ENCODE data around the gene SYNGR1.

DNA sequence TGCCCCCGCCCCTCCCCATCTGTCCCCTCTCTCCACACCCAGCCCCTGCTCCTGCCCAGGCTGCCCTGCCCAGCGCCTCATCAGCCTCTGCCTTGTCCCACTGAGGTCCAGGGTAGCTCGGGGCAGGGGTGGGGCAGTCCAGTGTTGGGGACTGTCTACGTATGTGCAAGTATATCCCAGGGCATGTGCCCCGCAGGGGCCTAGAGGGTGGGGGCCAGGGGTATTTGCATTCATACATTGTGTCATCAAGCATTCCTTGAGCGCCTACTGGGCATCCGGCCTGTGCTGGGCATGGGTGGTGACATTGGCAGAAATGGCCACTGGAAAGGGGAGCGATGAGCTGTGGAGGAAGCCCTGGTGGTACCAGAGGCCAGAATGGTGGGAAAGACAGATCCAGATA is 32.1 kb downstream of the SYNGR1 start:
- TF ChIP-seq, protein P1, sequence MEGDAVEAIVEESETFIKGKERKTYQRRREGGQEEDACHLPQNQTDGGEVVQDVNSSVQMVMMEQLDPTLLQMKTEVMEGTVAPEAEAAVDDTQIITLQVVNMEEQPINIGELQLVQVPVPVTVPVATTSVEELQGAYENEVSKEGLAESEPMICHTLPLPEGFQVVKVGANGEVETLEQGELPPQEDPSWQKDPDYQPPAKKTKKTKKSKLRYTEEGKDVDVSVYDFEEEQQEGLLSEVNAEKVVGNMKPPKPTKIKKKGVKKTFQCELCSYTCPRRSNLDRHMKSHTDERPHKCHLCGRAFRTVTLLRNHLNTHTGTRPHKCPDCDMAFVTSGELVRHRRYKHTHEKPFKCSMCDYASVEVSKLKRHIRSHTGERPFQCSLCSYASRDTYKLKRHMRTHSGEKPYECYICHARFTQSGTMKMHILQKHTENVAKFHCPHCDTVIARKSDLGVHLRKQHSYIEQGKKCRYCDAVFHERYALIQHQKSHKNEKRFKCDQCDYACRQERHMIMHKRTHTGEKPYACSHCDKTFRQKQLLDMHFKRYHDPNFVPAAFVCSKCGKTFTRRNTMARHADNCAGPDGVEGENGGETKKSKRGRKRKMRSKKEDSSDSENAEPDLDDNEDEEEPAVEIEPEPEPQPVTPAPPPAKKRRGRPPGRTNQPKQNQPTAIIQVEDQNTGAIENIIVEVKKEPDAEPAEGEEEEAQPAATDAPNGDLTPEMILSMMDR (IDR thresholded peaks at IDR 0.05) = no peak
- TF ChIP-seq POLR2A (IDR thresholded peaks at IDR 0.05) = no peak
